ENCODE results near the gene SGCD. TPM values are rescaled to one million over a fixed set of nuclear protein-coding genes. Genes with fewer than 3 reads are reported as not detected.

Gene SGCD
- total and polyA plus RNA-seq, 2 of the 4 experiments (the other 2 are of a cell fraction), result 5.8 to 10.6 TPM

DNA sequence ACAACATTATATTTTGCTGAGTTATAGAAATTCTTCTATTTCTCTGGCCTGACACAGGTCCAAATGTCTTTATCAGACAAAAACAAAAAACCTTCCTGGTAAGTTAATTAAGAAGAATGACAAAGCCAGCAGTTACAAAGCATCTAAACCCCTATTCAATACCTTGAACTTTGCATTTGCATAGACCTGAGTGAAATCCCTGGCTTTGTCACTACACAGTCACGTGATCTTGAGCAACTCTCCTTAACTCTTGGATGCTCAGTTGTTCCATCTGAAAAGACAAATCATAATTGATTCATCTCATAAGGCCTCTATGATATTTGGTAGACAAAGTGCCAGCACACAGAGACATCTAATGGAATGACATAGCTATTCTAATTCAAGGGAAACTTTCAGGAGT is 356.5 kb downstream of the SGCD start:
- H2AFZ ChIP-seq (replicated peaks; ENCODE audit: low read length, poor library complexity), result no peak overlapping the region
- no peak overlapping the region for H4K91ac ChIP-seq (ENCODE audit: insufficient read depth, low read depth, low read length)
- dilution Hi-C loops (cut with HindIII; ENCODE audit: low sequenced_read_pairs, unreplicated experiment) (no loop called here), intact Hi-C loops (cut with micrococcal nuclease) (no loop called here), in situ Hi-C loops (cut with MboI; ENCODE audit: low sequenced_read_pairs) (no loop called here)
- DNase-seq (no peak), ATAC-seq (ENCODE audit: low read depth) (no peak)
- no peak overlapping the region for H3K56ac ChIP-seq (ENCODE audit: extremely low read depth, insufficient read depth, low read length)
- WGBS, 2 experiments (ENCODE audit: extremely low coverage in 2 of 2, insufficient read length in 1 of 2), result no CpG with 5 or more reads among the region's 1 CpG
- no peak overlapping the region for H2BK120ac ChIP-seq (ENCODE audit: low read depth, low read length)
- no peaks in the 10 kb centered on the region for H3K9me3 ChIP-seq (ENCODE audit: control insufficient read depth, insufficient read depth, low read length)
- H3K14ac ChIP-seq (replicated peaks; ENCODE audit: low read depth, low read length), result no peak overlapping the region
- H2AK9ac ChIP-seq (replicated peaks; ENCODE audit: low read depth, low read length, poor library complexity), result no peak overlapping the region
- ChIA-PET POLR2A (ENCODE audit: unreplicated experiment) (no interaction called here), CTCF (no interaction called here)
- H4K5ac ChIP-seq (ENCODE audit: low read depth, low read length), result no peak overlapping the region
- no peak overlapping the region for H2BK15ac ChIP-seq (ENCODE audit: low read depth, low read length)
- BruUV-seq (replicated peaks), result no TSS peak
- H4K8ac ChIP-seq (ENCODE audit: low read depth in 2 of 2, low read length in 2 of 2), result no peak overlapping the region
- H3K4ac ChIP-seq (ENCODE audit: low read depth, low read length), result no peak overlapping the region
- no peak overlapping the region for H3K27ac ChIP-seq (ENCODE audit: insufficient read depth, low read length)
- no peak overlapping the region for H3K9ac ChIP-seq (ENCODE audit: low read depth, low read length)
- no peaks in the 10 kb centered on the region for H3K79me1 ChIP-seq (ENCODE audit: low read depth in 1 of 2, low read length in 2 of 2)
- TF ChIP-seq POLR2A (IDR thresholded peaks at IDR 0.05; ENCODE audit: low read depth, low read length) (no peak), RAD21 (IDR thresholded peaks at IDR 0.05; ENCODE audit: low read length) (no peak), CHD1 (IDR thresholded peaks at IDR 0.05; ENCODE audit: low read depth, low read length) (no peak), MAZ (IDR thresholded peaks at IDR 0.05; ENCODE audit: borderline replicate concordance, low read depth, low read length) (no peak), RFX5 (IDR thresholded peaks at IDR 0.05; ENCODE audit: low read depth, low read length) (no peak), MXI1 (IDR thresholded peaks at IDR 0.05; ENCODE audit: borderline replicate concordance, low read depth, low read length) (no peak), NFE2L2 (IDR thresholded peaks at IDR 0.05; ENCODE audit: low read depth, low read length) (no peak)
- TF ChIP-seq, protein P1, sequence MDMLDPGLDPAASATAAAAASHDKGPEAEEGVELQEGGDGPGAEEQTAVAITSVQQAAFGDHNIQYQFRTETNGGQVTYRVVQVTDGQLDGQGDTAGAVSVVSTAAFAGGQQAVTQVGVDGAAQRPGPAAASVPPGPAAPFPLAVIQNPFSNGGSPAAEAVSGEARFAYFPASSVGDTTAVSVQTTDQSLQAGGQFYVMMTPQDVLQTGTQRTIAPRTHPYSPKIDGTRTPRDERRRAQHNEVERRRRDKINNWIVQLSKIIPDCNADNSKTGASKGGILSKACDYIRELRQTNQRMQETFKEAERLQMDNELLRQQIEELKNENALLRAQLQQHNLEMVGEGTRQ (IDR thresholded peaks at IDR 0.05; ENCODE audit: low read depth, low read length), result no peak
- TF ChIP-seq, protein P2, sequence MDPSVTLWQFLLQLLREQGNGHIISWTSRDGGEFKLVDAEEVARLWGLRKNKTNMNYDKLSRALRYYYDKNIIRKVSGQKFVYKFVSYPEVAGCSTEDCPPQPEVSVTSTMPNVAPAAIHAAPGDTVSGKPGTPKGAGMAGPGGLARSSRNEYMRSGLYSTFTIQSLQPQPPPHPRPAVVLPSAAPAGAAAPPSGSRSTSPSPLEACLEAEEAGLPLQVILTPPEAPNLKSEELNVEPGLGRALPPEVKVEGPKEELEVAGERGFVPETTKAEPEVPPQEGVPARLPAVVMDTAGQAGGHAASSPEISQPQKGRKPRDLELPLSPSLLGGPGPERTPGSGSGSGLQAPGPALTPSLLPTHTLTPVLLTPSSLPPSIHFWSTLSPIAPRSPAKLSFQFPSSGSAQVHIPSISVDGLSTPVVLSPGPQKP (IDR thresholded peaks at IDR 0.05; ENCODE audit: borderline replicate concordance, low read depth, low read length), result no peak
- TF ChIP-seq, protein P3, sequence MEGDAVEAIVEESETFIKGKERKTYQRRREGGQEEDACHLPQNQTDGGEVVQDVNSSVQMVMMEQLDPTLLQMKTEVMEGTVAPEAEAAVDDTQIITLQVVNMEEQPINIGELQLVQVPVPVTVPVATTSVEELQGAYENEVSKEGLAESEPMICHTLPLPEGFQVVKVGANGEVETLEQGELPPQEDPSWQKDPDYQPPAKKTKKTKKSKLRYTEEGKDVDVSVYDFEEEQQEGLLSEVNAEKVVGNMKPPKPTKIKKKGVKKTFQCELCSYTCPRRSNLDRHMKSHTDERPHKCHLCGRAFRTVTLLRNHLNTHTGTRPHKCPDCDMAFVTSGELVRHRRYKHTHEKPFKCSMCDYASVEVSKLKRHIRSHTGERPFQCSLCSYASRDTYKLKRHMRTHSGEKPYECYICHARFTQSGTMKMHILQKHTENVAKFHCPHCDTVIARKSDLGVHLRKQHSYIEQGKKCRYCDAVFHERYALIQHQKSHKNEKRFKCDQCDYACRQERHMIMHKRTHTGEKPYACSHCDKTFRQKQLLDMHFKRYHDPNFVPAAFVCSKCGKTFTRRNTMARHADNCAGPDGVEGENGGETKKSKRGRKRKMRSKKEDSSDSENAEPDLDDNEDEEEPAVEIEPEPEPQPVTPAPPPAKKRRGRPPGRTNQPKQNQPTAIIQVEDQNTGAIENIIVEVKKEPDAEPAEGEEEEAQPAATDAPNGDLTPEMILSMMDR (conservative IDR thresholded peaks at IDR 0.05; ENCODE audit: low read depth, low read length), result no peak
- no peaks in the 10 kb centered on the region for H3K36me3 ChIP-seq (ENCODE audit: control insufficient read depth, insufficient read depth, low read length)
- H3K23ac ChIP-seq (ENCODE audit: low read depth, low read length), result no peak overlapping the region
- H2BK5ac ChIP-seq (ENCODE audit: low read depth, low read length, poor library complexity, severe bottlenecking), result no peak overlapping the region
- H3K4me3 ChIP-seq (ENCODE audit: insufficient read depth, low read depth, low read length), result no peak overlapping the region
- no peak overlapping the region for H2BK20ac ChIP-seq (ENCODE audit: low read depth, low read length)
- no peaks in the 10 kb centered on the region for H4K20me1 ChIP-seq (ENCODE audit: insufficient read depth, low read length)
- no peaks in the 10 kb centered on the region for H3K9me1 ChIP-seq (ENCODE audit: insufficient read depth, low read length)
- no peaks in the 10 kb centered on the region for H3K4me1 ChIP-seq (ENCODE audit: control insufficient read depth, insufficient read depth, low read length)
- H3K18ac ChIP-seq (ENCODE audit: low read depth, low read length), result no peak overlapping the region
- no peak overlapping the region for H2AK5ac ChIP-seq (ENCODE audit: low read depth, low read length)
- H3K27me3 ChIP-seq (ENCODE audit: control insufficient read depth, insufficient read depth, low read length), result no peaks in the 10 kb centered on the region
- H3K4me2 ChIP-seq (ENCODE audit: low read depth, low read length), result no peak overlapping the region

Data from IMR-90 (cell line).